Pancreas (tissue), 10 donors: ENCODE measurements around the gene SPINT2. TPM values are rescaled to one million over a fixed set of nuclear protein-coding genes. Genes with fewer than 3 reads are reported as not detected.

Experiments
- ATAC-seq, 4 donors: fragments of 200-7000 bp; cut with Tn5 transposase; one replicate each; pipeline versions ENCODE4 v1.8.0 to v1.9.1; 2020; ENCODE audit warnings: mild to moderate bottlenecking in 4 of 4, moderate library complexity in 4 of 4
- DNase-seq, 6 donors: peaks; one replicate each; pipeline ENCODE4 v3.0.0-alpha.2; 2020
- FAIRE-seq: peaks from 2 replicates; lab custom pipeline; 2012; peaks lifted over from hg19 to GRCh38; lab: Jason Lieb, UNC
- H3K27ac ChIP-seq, 4 donors: fragments of 200-600 bp; sonication (generic); 1 replicate in 3 of 4; 2 replicates in 1 of 4; pipeline versions ENCODE4 v1.5.0 to v1.8.0; 2020
- H3K27me3 ChIP-seq, 4 donors: fragments of 200-600 bp; one replicate each; pipeline ENCODE4 v1.8.0; 2021
- H3K36me3 ChIP-seq, 3 donors: fragments of 200-600 bp; sonication (generic) in 1 of 3; one replicate each; pipeline versions ENCODE4 v1.5.0 to v1.8.0; 2020 to 2021
- H3K4me1 ChIP-seq, 3 donors: fragments of 200-600 bp; one replicate each; pipeline ENCODE4 v1.8.0; 2021
- H3K4me3 ChIP-seq, 4 donors: fragments of 200-600 bp; sonication (generic) in 2 of 4; one replicate each; pipeline versions ENCODE4 v1.5.0 to v1.8.0; 2020 to 2021
- H3K9me3 ChIP-seq, 4 donors: fragments of 200-600 bp; one replicate each; pipeline ENCODE4 v1.8.0; 2021
- WGBS, 2 donors: extraction: QIAGEN DNeasy Blood & Tissue Kit; methylation state at CpG; one replicate each; pipeline ENCODE4 v1.1.7; 2013; 5-methylcytosine and 5-hydroxymethylcytosine counted together
- intact Hi-C, 3 donors: fragments of 100-400 bp; cut with DNase I; formaldehyde crosslinking; loops; one replicate each; pipeline versions ENCODE4 v1.11.1 to v1.14.2; 2022
- polyA plus RNA-seq, 2 donors: library from polyadenylated mRNA; stranded (reverse); fragments of 200-250 nt; gene quantifications; one replicate each; pipeline ENCODE4 v1.2.3, GENCODE V29; 2013
- total RNA-seq, 6 donors: library from RNA; stranded (reverse); fragmentation: NEBNext Ultra II Directional in 4 of 6; extraction: Animal tissue kit (Norgen Biotek cat#: 25700) in 4 of 6; gene quantifications; one replicate each; pipeline versions ENCODE4 v1.2.1 to v1.2.4, GENCODE V29; 2021 to 2023
- TF ChIP-seq, protein P1 (sequence below), 4 donors: fragments of 200-600 bp; sonication (generic) in 3 of 4; IDR thresholded peaks; one replicate each; pipeline versions ENCODE4 v1.5.0 to v1.8.0; 2021; ENCODE audit warnings: antibody characterized with exemption in 4 of 4
- donor health status: healthy with polysubstance abuse.
- donor health status: DM: no; HTN: no; CAD: no; lungs with moderate emphysema.
- donor health status: DM: no; HTN: no; CAD: no.
- donor health status: control.
- donor health status: control.
- donor health status: Bipolar disorder and iron deficiency.
- donor health status: DM: yes; HTN: yes; CAD: no.
- donor health status: DM: no; HTN: no; CAD: no.
- donor health status: DM: no; HTN: no; CAD: no.
- donor health status: DM: yes; HTN: yes; CAD: no.

The SPINT2 gene
- total and polyA plus RNA-seq, 8 donors, result 121 to 337 (median 171) TPM

GRCh38 chr19:38283271-38283670, 18.9 kb downstream of the SPINT2 start:
- intact Hi-C loops, result no loop called here
- Histone ChIP-seq H3K4me3 (no peak overlapping the region), H3K4me1 (peaks cover 13 to 23% (median 14%) of the 10 kb centered on the region in 3 donors), H3K36me3 (peaks cover 0 to 8% (median 0%) of the 10 kb centered on the region in 3 donors), H3K27me3 (no peaks in the 10 kb centered on the region), H3K27ac (no peak overlapping the region), H3K9me3 (no peaks in the 10 kb centered on the region)
- TF ChIP-seq, protein P1, sequence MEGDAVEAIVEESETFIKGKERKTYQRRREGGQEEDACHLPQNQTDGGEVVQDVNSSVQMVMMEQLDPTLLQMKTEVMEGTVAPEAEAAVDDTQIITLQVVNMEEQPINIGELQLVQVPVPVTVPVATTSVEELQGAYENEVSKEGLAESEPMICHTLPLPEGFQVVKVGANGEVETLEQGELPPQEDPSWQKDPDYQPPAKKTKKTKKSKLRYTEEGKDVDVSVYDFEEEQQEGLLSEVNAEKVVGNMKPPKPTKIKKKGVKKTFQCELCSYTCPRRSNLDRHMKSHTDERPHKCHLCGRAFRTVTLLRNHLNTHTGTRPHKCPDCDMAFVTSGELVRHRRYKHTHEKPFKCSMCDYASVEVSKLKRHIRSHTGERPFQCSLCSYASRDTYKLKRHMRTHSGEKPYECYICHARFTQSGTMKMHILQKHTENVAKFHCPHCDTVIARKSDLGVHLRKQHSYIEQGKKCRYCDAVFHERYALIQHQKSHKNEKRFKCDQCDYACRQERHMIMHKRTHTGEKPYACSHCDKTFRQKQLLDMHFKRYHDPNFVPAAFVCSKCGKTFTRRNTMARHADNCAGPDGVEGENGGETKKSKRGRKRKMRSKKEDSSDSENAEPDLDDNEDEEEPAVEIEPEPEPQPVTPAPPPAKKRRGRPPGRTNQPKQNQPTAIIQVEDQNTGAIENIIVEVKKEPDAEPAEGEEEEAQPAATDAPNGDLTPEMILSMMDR (IDR thresholded peaks at IDR 0.05), result no peak
- ATAC-seq (no peak), FAIRE-seq (no peak), DNase-seq (no peak)
- WGBS, 2 donors, result 86 to 87% methylated on average over 8 of the region's 8 CpGs

DNA sequence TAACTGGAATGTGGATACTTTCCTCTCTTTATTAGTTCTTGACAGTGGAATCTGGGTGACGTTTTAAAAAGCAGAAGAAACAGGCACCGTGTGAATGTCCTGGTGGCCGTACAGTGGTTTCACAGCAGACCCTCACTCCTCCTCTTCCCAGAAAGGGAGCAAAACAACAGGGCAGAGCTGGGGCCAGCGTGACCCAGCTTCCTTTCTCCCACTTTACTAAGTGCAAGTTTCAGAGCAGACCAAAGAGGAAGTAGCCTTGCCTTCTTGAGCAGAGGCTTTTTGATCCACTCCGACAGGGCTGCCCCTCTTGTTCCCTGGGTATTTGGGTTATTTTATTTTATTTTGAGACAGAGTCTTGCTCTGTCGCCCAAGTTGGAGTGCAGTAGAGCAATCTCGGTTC, 20.0 kb downstream of the SPINT2 start:
- ATAC-seq, result peak in 2 of 4 donors; percentile 46 to 53
- H3K9me3 ChIP-seq, result no peaks in the 10 kb centered on the region
- no peak for DNase-seq
- peaks cover 0 to 16% (median 0%) of the 10 kb centered on the region in 3 donors for H3K36me3 ChIP-seq
- peaks cover 6 to 18% (median 13%) of the 10 kb centered on the region in 3 donors for H3K4me1 ChIP-seq
- TF ChIP-seq, protein P1 (IDR thresholded peaks at IDR 0.05), result no peak
- 83 to 84% methylated on average over 7 of the region's 7 CpGs for WGBS, 2 donors
- no peak overlapping the region for H3K4me3 ChIP-seq
- no peak overlapping the region for H3K27ac ChIP-seq
- no peak for FAIRE-seq
- no peaks in the 10 kb centered on the region for H3K27me3 ChIP-seq
- intact Hi-C loops, result no loop called here

- H3K9me3 ChIP-seq, result no peaks in the 10 kb centered on the region
- TF ChIP-seq, protein P1 (IDR thresholded peaks at IDR 0.05), result no peak
- WGBS, 2 donors, result 88 to 94% methylated on average over 5 of the region's 5 CpGs
- H3K36me3 ChIP-seq, result peaks cover 0 to 20% (median 0%) of the 10 kb centered on the region in 3 donors
- H3K27ac ChIP-seq, result no peak overlapping the region
- FAIRE-seq (no peak), ATAC-seq (no peak), DNase-seq (no peak)
- intact Hi-C loops, result no loop called here
- no peak overlapping the region for H3K4me3 ChIP-seq
- peaks cover 15 to 29% (median 23%) of the 10 kb centered on the region in 3 donors for H3K4me1 ChIP-seq
- H3K27me3 ChIP-seq, result no peaks in the 10 kb centered on the region
These were observed 21.2 kb downstream of the SPINT2 start for GRCh38 chr19:38285567-38285966.

DNA sequence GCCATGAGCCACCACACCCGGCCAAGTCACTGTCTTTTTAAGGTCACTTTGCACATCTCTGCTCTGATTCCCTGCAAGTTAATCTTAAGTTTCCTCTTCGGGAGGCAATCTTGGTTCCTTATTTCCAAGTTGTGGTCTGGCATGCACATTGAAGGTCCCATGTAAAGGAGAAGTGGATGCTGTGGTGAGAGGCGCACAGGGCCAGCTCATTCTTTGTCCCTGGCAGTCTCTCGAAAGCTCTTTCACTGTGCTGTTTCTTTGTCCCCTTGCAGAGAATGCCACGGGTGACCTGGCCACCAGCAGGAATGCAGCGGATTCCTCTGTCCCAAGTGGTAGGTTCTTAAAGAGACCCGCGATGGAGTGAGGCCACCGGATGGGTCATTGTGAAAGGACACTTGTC, 23.2 kb downstream of the SPINT2 start:
- ATAC-seq (no peak), FAIRE-seq (no peak), DNase-seq (no peak)
- TF ChIP-seq, protein P1 (IDR thresholded peaks at IDR 0.05), result no peak
- Histone ChIP-seq H3K27ac (no peak overlapping the region), H3K4me3 (no peak overlapping the region), H3K36me3 (peaks cover 0 to 22% (median 0%) of the 10 kb centered on the region in 3 donors), H3K4me1 (peaks cover 20 to 27% (median 24%) of the 10 kb centered on the region in 3 donors), H3K9me3 (no peaks in the 10 kb centered on the region), H3K27me3 (no peaks in the 10 kb centered on the region)
- intact Hi-C loops, result no loop called here
- WGBS, 2 donors, result 78 to 87% methylated on average over 9 of the region's 9 CpGs

- Histone ChIP-seq H3K4me1 (peaks cover 20 to 25% (median 24%) of the 10 kb centered on the region in 3 donors), H3K27ac (no peak overlapping the region), H3K36me3 (peaks cover 0 to 27% (median 0%) of the 10 kb centered on the region in 3 donors), H3K27me3 (no peaks in the 10 kb centered on the region), H3K9me3 (no peaks in the 10 kb centered on the region), H3K4me3 (no peak overlapping the region)
- FAIRE-seq (no peak), DNase-seq (no peak), ATAC-seq (no peak)
- 88 to 92% methylated on average over 13 to 16 of the region's 16 CpGs for WGBS, 2 donors
- intact Hi-C loops, result no loop called here
- TF ChIP-seq, protein P1 (IDR thresholded peaks at IDR 0.05), result no peak
These were observed 23.9 kb downstream of the SPINT2 start for GRCh38 chr19:38288123-38288855.
